ENCODE data around the gene TTC7B. TPM values are rescaled to one million over a fixed set of nuclear protein-coding genes. Genes with fewer than 3 reads are reported as not detected.
A peak's percentile ranks its signal among the peaks of the same experiment; 100 is the strongest.

Gene TTC7B
- total and polyA plus RNA-seq, 7 donors: 18.9 to 97.0 (median 59.0) TPM

DNA sequence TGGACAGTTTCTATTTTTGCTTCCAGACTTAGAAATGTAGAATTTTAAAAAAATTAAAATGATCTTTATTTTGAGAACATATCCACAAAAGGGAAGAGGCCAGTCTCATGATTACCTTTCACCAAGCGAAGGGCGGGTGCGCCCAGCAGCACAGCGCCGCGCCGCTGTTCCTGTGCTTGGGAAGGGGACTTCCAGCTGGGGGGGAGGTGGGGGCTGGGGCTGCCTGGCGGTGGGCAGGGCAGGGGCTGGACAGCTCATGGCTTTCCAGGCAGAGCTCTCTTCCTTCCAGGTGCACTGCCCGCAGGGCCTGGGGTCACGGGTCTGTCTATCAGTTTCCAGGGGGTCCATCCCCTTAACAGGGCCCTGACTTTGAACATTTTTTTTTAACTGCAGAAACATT lies 199.9 kb downstream of the TTC7B start:
- peaks cover 0 to 14% of the 10 kb centered on the region in 2 donors for H3K36me3 ChIP-seq (ENCODE audit: insufficient read depth in 1 of 2, low read depth in 1 of 2)
- no peak overlapping the region for H3K4me3 ChIP-seq
- H3K27ac ChIP-seq: peak overlapping the region; percentile 56
- no peaks in the 10 kb centered on the region for H3K9me3 ChIP-seq
- H3K4me1 ChIP-seq: peaks cover 32% of the 10 kb centered on the region
- 61 to 88% (median 76%) methylated on average over 10 of the region's 10 CpGs for WGBS, 3 donors
- no peak for ATAC-seq
- TF ChIP-seq, protein P1, sequence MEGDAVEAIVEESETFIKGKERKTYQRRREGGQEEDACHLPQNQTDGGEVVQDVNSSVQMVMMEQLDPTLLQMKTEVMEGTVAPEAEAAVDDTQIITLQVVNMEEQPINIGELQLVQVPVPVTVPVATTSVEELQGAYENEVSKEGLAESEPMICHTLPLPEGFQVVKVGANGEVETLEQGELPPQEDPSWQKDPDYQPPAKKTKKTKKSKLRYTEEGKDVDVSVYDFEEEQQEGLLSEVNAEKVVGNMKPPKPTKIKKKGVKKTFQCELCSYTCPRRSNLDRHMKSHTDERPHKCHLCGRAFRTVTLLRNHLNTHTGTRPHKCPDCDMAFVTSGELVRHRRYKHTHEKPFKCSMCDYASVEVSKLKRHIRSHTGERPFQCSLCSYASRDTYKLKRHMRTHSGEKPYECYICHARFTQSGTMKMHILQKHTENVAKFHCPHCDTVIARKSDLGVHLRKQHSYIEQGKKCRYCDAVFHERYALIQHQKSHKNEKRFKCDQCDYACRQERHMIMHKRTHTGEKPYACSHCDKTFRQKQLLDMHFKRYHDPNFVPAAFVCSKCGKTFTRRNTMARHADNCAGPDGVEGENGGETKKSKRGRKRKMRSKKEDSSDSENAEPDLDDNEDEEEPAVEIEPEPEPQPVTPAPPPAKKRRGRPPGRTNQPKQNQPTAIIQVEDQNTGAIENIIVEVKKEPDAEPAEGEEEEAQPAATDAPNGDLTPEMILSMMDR (IDR thresholded peaks at IDR 0.05): no peak
- intact Hi-C loops (cut with DNase I): no loop called here
- DNase-seq: no peak
- no peaks in the 10 kb centered on the region for H3K27me3 ChIP-seq (ENCODE audit: insufficient read depth in 3 of 3, low read length in 2 of 3)

DNA sequence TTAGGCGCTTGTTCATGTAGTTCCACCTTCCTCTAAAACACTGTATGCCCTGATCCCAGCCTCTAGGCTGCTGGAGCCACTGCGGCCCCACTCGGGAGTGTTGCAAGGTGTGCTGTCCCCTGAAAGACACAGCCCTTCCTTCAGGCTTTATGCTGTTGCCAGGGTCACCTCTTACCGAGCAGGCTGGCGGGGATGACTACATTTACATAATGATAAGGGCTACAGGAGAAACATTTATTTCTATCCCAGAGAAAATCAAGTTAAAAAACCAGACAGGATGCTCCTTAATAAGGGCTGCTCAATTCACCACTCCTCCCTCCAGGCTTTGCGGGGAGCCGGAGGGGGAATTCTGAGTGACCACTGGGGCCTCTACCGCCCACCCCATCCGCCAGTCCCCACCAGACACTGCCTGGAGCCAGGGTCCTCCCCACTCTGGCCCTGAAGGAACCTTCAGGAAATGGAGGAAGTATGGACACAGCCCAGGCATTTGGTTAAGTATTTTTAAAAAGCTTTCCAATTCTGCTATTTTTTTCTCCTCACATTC lies 200.6 kb downstream of the TTC7B start:
- TF ChIP-seq, protein P1 (IDR thresholded peaks at IDR 0.05): no peak

DNA sequence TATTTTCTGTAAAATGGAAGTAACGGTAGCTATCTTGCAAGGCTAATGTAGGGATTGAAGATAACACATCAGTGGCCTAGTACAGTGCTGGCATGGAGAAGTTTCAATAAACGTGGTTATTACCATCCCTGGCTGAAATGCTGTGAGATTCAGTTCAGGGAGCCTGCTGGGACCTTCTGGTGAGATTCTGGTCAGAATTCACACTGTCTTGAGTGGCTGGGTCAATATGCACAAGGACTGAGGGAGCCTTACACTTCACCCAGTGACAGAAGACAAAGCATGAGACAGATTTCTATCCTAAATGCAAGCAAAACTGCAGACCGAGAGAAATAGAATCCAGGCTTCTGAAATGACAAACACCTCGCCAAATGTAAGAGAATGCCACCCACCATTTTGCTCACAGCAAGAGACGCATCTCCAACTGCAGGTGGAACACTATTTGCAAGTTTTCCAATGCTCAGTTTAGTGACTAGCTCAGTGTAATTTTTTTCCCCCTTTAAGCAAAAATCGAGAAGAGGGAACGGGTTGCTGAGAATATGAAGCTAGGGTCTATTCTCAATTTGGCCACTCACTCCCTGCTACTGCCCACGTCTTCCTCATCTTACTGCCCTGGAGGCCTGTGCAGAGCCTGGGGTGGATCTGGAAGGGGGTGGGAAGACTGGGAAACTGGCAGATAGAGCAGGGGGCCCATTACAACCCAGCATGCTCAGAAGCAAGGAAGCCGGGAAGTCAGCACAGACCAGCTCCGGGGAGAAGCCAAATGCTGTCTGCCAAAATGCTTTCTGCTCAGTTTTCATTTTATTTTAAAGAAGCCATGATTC lies 201.3 kb downstream of the TTC7B start:
- Histone ChIP-seq H3K27ac (peak overlapping the region; percentile 56), H3K27me3 (ENCODE audit: insufficient read depth in 3 of 3, low read length in 2 of 3) (no peaks in the 10 kb centered on the region), H3K9me3 (no peaks in the 10 kb centered on the region), H3K4me1 (peaks cover 34% of the 10 kb centered on the region), H3K4me3 (no peak overlapping the region), H3K36me3 (ENCODE audit: insufficient read depth in 1 of 2, low read depth in 1 of 2) (peaks cover 0 to 23% of the 10 kb centered on the region in 2 donors)
- TF ChIP-seq, protein P1 (IDR thresholded peaks at IDR 0.05): no peak
- DNase-seq (no peak), ATAC-seq (no peak)
- WGBS, 3 donors: 61 to 75% (median 71%) methylated on average over 10 of the region's 10 CpGs
- intact Hi-C loops (cut with DNase I): no loop called here

More for the DNA sequence above, 200.6 kb downstream of the TTC7B start:
- no peaks in the 10 kb centered on the region for H3K27me3 ChIP-seq (ENCODE audit: insufficient read depth in 3 of 3, low read length in 2 of 3)
- peaks cover 0 to 17% of the 10 kb centered on the region in 2 donors for H3K36me3 ChIP-seq (ENCODE audit: insufficient read depth in 1 of 2, low read depth in 1 of 2)
- no peak for DNase-seq
- 71 to 83% (median 76%) methylated on average over 9 of the region's 9 CpGs for WGBS, 3 donors
- no peaks in the 10 kb centered on the region for H3K9me3 ChIP-seq
- peak overlapping the region; percentile 56 for H3K27ac ChIP-seq
- no peak overlapping the region for H3K4me3 ChIP-seq
- intact Hi-C loops (cut with DNase I): no loop called here
- H3K4me1 ChIP-seq: peaks cover 34% of the 10 kb centered on the region
- no peak for ATAC-seq

DNA sequence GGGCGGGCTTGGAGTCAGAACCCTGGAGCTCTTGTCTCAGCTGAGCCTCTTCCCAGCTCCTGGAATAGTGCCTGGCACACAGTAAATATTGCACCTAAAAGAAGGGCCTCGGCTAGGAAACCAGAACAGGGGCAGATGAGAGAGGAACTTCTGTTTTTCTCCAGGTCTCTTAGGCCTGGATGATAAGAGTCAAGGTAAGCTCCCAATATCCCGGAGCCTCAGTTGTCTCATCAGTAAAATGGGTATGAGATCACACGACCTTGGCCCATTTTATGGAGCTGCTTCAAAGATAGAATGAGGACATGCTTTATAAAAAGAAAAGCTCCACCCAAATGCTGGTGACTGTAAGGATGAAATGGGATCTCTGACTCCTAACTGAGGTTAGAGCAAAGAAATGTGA lies 202.2 kb downstream of the TTC7B start:
- TF ChIP-seq, protein P1 (IDR thresholded peaks at IDR 0.05): no peak
- intact Hi-C loops (cut with DNase I): no loop called here
- peaks cover 41% of the 10 kb centered on the region for H3K4me1 ChIP-seq
- H3K27ac ChIP-seq: peak overlapping the region; percentile 70
- ATAC-seq: peak in 3 of 4 donors; percentile 16 to 42 (median 32)
- no peak for DNase-seq
- no peak overlapping the region for H3K4me3 ChIP-seq
- H3K36me3 ChIP-seq (ENCODE audit: insufficient read depth in 1 of 2, low read depth in 1 of 2): peaks cover 0 to 24% of the 10 kb centered on the region in 2 donors
- no peaks in the 10 kb centered on the region for H3K9me3 ChIP-seq
- 84 to 90% (median 87%) methylated on average over 4 of the region's 4 CpGs for WGBS, 3 donors
- no peaks in the 10 kb centered on the region for H3K27me3 ChIP-seq (ENCODE audit: insufficient read depth in 3 of 3, low read length in 2 of 3)

All from psoas muscle (tissue), 8 donors.